Measurements from ENCODE around the gene ADNP2. TPM values are rescaled to one million over a fixed set of nuclear protein-coding genes. Genes with fewer than 3 reads are reported as not detected.

Gene ADNP2
- total RNA-seq, 4 donors from 2014 or later = 17.1 to 18.9 (median 17.3) TPM

GRCh38 chr18:80124131-80124530 is 15.1 kb downstream of the ADNP2 start:
- Histone ChIP-seq H3K27ac (replicated peaks in 1 of 4) (no peak overlapping the region), H3K4me3 (no peak overlapping the region), H3K27me3 (no peaks in the 10 kb centered on the region), H3K9me3 (no peaks in the 10 kb centered on the region), H3K4me1 (no peaks in the 10 kb centered on the region), H3K36me3 (peaks cover 0 to 13% (median 3%) of the 10 kb centered on the region in 4 donors)
- TF ChIP-seq EP300 (IDR thresholded peaks at IDR 0.05) (no peak), CTCF (IDR thresholded peaks at IDR 0.05) (no peak), POLR2A (IDR thresholded peaks at IDR 0.05; ENCODE audit: low read depth) (no peak), POLR2AphosphoS5 (IDR thresholded peaks at IDR 0.05) (no peak)
- intact Hi-C loops (cut with DNase I) = no loop called here
- no peak for DNase-seq (ENCODE audit: extremely low spot score)

- intact Hi-C loops (cut with DNase I) = no loop called here
- H3K4me3 ChIP-seq = no peak overlapping the region
- no peak overlapping the region for H3K27ac ChIP-seq (replicated peaks in 1 of 4)
- H3K36me3 ChIP-seq = peaks cover 0 to 5% (median 1%) of the 10 kb centered on the region in 4 donors
- H3K4me1 ChIP-seq = no peaks in the 10 kb centered on the region
- H3K27me3 ChIP-seq = no peaks in the 10 kb centered on the region
- 92% methylated on average over 9 of the region's 9 CpGs for WGBS
- H3K9me3 ChIP-seq = no peaks in the 10 kb centered on the region
- TF ChIP-seq EP300 (IDR thresholded peaks at IDR 0.05) (no peak), POLR2AphosphoS5 (IDR thresholded peaks at IDR 0.05) (no peak), POLR2A (IDR thresholded peaks at IDR 0.05; ENCODE audit: low read depth) (no peak), CTCF (IDR thresholded peaks at IDR 0.05) (no peak)
- no peak for DNase-seq (ENCODE audit: extremely low spot score)
Measured at GRCh38 chr18:80126797-80127196, 17.7 kb downstream of the ADNP2 start.

GRCh38 chr18:80127635-80128034 is 18.6 kb downstream of the ADNP2 start:
- peak; percentile 57 for DNase-seq (ENCODE audit: extremely low spot score)
- no CpG with 5 or more reads among the region's 1 CpG for WGBS
- no peaks in the 10 kb centered on the region for H3K27me3 ChIP-seq
- intact Hi-C loops (cut with DNase I) = no loop called here
- TF ChIP-seq POLR2A (IDR thresholded peaks at IDR 0.05; ENCODE audit: low read depth) = no peak
- TF ChIP-seq EP300 (IDR thresholded peaks at IDR 0.05) = no peak
- TF ChIP-seq POLR2AphosphoS5 (IDR thresholded peaks at IDR 0.05) = no peak
- TF ChIP-seq CTCF (IDR thresholded peaks at IDR 0.05) = no peak
- no peak overlapping the region for H3K4me3 ChIP-seq
- no peaks in the 10 kb centered on the region for H3K4me1 ChIP-seq
- H3K36me3 ChIP-seq = peaks cover 0 to 7% (median 3%) of the 10 kb centered on the region in 4 donors
- H3K27ac ChIP-seq (replicated peaks in 1 of 4) = no peak overlapping the region
- H3K9me3 ChIP-seq = no peaks in the 10 kb centered on the region

- H3K4me1 ChIP-seq = no peaks in the 10 kb centered on the region
- H3K27ac ChIP-seq (replicated peaks in 1 of 4) = no peak overlapping the region
- DNase-seq (ENCODE audit: extremely low spot score) = peak; percentile 17
- H3K27me3 ChIP-seq = no peaks in the 10 kb centered on the region
- TF ChIP-seq EP300 (IDR thresholded peaks at IDR 0.05) (no peak), CTCF (IDR thresholded peaks at IDR 0.05) (no peak), POLR2AphosphoS5 (IDR thresholded peaks at IDR 0.05) (no peak), POLR2A (IDR thresholded peaks at IDR 0.05; ENCODE audit: low read depth) (no peak)
- 93% methylated on average over 7 of the region's 7 CpGs for WGBS
- no peaks in the 10 kb centered on the region for H3K9me3 ChIP-seq
- intact Hi-C loops (cut with DNase I) = no loop called here
- H3K4me3 ChIP-seq = no peak overlapping the region
- peaks cover 0 to 27% (median 20%) of the 10 kb centered on the region in 4 donors for H3K36me3 ChIP-seq
Measured at GRCh38 chr18:80129672-80130367, 20.8 kb downstream of the ADNP2 start.

- WGBS = 88% methylated on average over 5 of the region's 5 CpGs
- Histone ChIP-seq H3K27me3 (no peaks in the 10 kb centered on the region), H3K4me1 (no peaks in the 10 kb centered on the region), H3K36me3 (peaks cover 5 to 34% (median 24%) of the 10 kb centered on the region in 4 donors), H3K4me3 (no peak overlapping the region), H3K27ac (replicated peaks in 1 of 4) (no peak overlapping the region), H3K9me3 (no peaks in the 10 kb centered on the region)
- TF ChIP-seq CTCF (IDR thresholded peaks at IDR 0.05) (no peak), POLR2A (IDR thresholded peaks at IDR 0.05; ENCODE audit: low read depth) (no peak), EP300 (IDR thresholded peaks at IDR 0.05) (no peak), POLR2AphosphoS5 (IDR thresholded peaks at IDR 0.05) (no peak)
- peak; percentile 68 for DNase-seq (ENCODE audit: extremely low spot score)
- intact Hi-C loops (cut with DNase I) = no loop called here
Measured at GRCh38 chr18:80130555-80130954, 21.5 kb downstream of the ADNP2 start.

Data from esophagus muscularis mucosa (tissue), 4 donors.